HL-60 (cell line): ENCODE results near the gene ATP5F1A.
A peak's percentile ranks its signal among the peaks of the same experiment; 100 is the strongest.

ENCODE experiments used
- DNase-seq, 2 experiments: peaks; one replicate each; pipeline ENCODE4 v3.0.0-alpha.2; 2010 to 2020; ENCODE audit warnings: low read depth in 1 of 2, low spot score in 1 of 2
- H3K27ac ChIP-seq: fragments of 250-450 bp; sonication (Bioruptor Pico); replicated peaks from 2 replicates; pipeline ENCODE4 v1.5.1; 2020; ENCODE audit warnings: mild to moderate bottlenecking, moderate library complexity
- H3K27me3 ChIP-seq: fragments of 250-450 bp; sonication (Bioruptor Pico); 2 replicates; pipeline ENCODE4 v1.5.1; 2021; ENCODE audit warnings: mild to moderate bottlenecking, moderate library complexity; ENCODE audit not compliant: insufficient read depth, poor library complexity, severe bottlenecking
- H3K4me3 ChIP-seq: replicated peaks from 2 replicates; pipeline ENCODE4 v1.5.1; 2011; ENCODE audit warnings: mild to moderate bottlenecking, control low read depth, low read length; ENCODE audit not compliant: insufficient read depth
- GABPA ChIP-seq: IDR thresholded peaks from 2 replicates; pipeline ENCODE4 v1.6.1; 2012; ENCODE audit warnings: low read depth
- POLR2AphosphoS5 ChIP-seq: IDR thresholded peaks from 2 replicates; pipeline ENCODE4 v1.6.1; 2012; ENCODE audit warnings: low read depth
- SPI1 ChIP-seq: IDR thresholded peaks from 2 replicates; pipeline ENCODE4 v1.6.1; 2012; ENCODE audit warnings: low read depth, mild to moderate bottlenecking, borderline replicate concordance
- TF ChIP-seq, protein P1 (sequence below): IDR thresholded peaks from 2 replicates; pipeline ENCODE4 v1.6.1; 2012; ENCODE audit warnings: low read depth; ENCODE audit not compliant: insufficient replicate concordance
- TF ChIP-seq, protein P2 (sequence below): IDR thresholded peaks from one replicate; pipeline ENCODE4 v1.5.1; 2011; ENCODE audit warnings: low read length, control low read depth, inconsistent platforms; ENCODE audit not compliant: insufficient read depth

The ATP5F1A gene

DNA sequence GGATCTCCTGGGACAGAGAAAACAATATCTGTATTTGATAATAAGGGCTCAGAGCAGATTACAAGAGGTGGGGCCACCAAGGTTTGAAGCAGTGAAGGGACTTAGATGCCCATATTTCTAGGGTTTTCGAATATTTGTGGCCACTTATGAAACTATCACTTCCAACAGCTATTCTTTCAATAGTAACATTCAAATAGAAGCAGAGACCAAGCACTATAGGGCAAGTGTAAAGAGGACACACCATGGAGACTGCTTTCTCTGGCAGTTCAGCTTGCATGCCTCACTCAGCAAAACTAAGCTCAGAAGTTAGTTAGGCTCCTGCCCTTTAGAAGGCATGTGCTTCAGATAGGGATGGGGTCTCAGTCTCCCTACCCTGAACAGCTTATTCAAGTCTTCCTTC lies 36.3 kb downstream of the ATP5F1A start:
- Histone ChIP-seq H3K4me3 (no peak overlapping the region), H3K27ac (no peak overlapping the region), H3K27me3 (no peaks in the 10 kb centered on the region)
- DNase-seq, result no peak
- TF ChIP-seq POLR2AphosphoS5 (no peak), GABPA (no peak), SPI1 (no peak)
- TF ChIP-seq, protein P1, sequence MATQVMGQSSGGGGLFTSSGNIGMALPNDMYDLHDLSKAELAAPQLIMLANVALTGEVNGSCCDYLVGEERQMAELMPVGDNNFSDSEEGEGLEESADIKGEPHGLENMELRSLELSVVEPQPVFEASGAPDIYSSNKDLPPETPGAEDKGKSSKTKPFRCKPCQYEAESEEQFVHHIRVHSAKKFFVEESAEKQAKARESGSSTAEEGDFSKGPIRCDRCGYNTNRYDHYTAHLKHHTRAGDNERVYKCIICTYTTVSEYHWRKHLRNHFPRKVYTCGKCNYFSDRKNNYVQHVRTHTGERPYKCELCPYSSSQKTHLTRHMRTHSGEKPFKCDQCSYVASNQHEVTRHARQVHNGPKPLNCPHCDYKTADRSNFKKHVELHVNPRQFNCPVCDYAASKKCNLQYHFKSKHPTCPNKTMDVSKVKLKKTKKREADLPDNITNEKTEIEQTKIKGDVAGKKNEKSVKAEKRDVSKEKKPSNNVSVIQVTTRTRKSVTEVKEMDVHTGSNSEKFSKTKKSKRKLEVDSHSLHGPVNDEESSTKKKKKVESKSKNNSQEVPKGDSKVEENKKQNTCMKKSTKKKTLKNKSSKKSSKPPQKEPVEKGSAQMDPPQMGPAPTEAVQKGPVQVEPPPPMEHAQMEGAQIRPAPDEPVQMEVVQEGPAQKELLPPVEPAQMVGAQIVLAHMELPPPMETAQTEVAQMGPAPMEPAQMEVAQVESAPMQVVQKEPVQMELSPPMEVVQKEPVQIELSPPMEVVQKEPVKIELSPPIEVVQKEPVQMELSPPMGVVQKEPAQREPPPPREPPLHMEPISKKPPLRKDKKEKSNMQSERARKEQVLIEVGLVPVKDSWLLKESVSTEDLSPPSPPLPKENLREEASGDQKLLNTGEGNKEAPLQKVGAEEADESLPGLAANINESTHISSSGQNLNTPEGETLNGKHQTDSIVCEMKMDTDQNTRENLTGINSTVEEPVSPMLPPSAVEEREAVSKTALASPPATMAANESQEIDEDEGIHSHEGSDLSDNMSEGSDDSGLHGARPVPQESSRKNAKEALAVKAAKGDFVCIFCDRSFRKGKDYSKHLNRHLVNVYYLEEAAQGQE, result no peak
- TF ChIP-seq, protein P2, sequence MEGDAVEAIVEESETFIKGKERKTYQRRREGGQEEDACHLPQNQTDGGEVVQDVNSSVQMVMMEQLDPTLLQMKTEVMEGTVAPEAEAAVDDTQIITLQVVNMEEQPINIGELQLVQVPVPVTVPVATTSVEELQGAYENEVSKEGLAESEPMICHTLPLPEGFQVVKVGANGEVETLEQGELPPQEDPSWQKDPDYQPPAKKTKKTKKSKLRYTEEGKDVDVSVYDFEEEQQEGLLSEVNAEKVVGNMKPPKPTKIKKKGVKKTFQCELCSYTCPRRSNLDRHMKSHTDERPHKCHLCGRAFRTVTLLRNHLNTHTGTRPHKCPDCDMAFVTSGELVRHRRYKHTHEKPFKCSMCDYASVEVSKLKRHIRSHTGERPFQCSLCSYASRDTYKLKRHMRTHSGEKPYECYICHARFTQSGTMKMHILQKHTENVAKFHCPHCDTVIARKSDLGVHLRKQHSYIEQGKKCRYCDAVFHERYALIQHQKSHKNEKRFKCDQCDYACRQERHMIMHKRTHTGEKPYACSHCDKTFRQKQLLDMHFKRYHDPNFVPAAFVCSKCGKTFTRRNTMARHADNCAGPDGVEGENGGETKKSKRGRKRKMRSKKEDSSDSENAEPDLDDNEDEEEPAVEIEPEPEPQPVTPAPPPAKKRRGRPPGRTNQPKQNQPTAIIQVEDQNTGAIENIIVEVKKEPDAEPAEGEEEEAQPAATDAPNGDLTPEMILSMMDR, result no peak

DNA sequence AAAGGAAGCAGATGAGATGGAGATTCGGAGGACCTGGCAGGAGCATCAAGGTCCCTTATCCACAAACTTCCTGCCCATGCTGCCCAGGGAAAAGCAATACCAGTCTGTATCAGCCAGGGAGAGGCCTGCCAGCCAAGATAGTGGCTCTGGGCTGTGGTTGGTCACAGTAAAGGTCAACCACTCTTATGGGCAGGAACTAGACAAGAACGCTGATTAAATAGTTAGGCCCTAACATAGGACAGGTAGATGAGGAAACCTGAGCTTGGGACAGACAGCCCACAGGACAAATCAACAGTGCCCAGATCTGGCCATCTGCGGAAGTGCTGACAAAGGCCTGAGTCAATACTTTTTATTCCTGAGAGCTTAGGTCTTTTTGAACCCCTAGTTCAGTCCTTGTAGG lies 36.7 kb downstream of the ATP5F1A start:
- no peak overlapping the region for H3K27ac ChIP-seq
- TF ChIP-seq, protein P2, result no peak
- TF ChIP-seq, protein P1, result no peak
- no peak for TF ChIP-seq SPI1
- no peak for TF ChIP-seq GABPA
- TF ChIP-seq POLR2AphosphoS5, result no peak
- H3K4me3 ChIP-seq, result no peak overlapping the region
- no peak for DNase-seq
- H3K27me3 ChIP-seq, result no peaks in the 10 kb centered on the region

DNA sequence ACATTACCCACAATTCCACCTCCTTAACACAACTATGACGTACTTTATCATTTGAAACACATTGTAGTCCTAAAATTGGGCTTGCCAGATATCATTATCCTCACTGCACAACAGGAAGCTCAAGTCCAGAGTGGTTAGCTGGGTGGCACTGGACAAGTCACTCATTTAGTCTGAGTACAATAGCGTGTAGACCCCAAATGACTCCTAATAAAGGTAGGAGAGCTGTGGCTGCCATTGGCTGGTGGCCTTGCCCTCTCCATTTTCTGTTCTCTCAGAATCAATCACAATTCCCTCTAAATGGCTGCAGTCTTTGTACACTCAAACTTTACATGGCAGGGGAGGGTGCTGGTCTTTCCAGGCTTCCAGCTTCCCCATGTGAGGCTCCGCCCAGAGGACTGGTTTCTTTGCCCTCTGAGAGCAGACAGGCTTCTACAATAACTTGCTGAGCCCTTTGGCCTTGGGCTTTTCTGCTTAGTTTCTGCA lies 37.7 kb downstream of the ATP5F1A start:
- H3K27ac ChIP-seq, result no peak overlapping the region
- H3K27me3 ChIP-seq, result no peaks in the 10 kb centered on the region
- peak in 1 of 2 experiments; percentile 64 for DNase-seq
- no peak for TF ChIP-seq GABPA
- no peak for TF ChIP-seq SPI1
- TF ChIP-seq, protein P2, result no peak
- TF ChIP-seq, protein P1, result no peak
- TF ChIP-seq POLR2AphosphoS5, result no peak
- no peak overlapping the region for H3K4me3 ChIP-seq
